KOPT-K1 (cell line): ENCODE results near the gene DGKD.

ENCODE experiments used
- H3K27ac ChIP-seq: fragments of 200-600 bp; sonication (generic); 2 replicates; pipeline ENCODE4 v1.5.1; 2016; ENCODE audit warnings: antibody characterized with exemption, mild to moderate bottlenecking, low read depth, low read length; ENCODE audit not compliant: poor library complexity, severe bottlenecking
- H3K36me3 ChIP-seq: fragments of 200-600 bp; sonication (generic); 2 replicates; pipeline ENCODE4 v1.5.1; 2017; ENCODE audit warnings: antibody characterized with exemption, mild to moderate bottlenecking, low read length, moderate library complexity; ENCODE audit not compliant: insufficient read depth
- H3K9me3 ChIP-seq: fragments of 200-600 bp; sonication (generic); 2 replicates; pipeline ENCODE4 v1.5.1; 2017; ENCODE audit warnings: antibody characterized with exemption, low read length, mild to moderate bottlenecking; ENCODE audit not compliant: insufficient read depth, poor library complexity, severe bottlenecking

Gene DGKD, protein sequence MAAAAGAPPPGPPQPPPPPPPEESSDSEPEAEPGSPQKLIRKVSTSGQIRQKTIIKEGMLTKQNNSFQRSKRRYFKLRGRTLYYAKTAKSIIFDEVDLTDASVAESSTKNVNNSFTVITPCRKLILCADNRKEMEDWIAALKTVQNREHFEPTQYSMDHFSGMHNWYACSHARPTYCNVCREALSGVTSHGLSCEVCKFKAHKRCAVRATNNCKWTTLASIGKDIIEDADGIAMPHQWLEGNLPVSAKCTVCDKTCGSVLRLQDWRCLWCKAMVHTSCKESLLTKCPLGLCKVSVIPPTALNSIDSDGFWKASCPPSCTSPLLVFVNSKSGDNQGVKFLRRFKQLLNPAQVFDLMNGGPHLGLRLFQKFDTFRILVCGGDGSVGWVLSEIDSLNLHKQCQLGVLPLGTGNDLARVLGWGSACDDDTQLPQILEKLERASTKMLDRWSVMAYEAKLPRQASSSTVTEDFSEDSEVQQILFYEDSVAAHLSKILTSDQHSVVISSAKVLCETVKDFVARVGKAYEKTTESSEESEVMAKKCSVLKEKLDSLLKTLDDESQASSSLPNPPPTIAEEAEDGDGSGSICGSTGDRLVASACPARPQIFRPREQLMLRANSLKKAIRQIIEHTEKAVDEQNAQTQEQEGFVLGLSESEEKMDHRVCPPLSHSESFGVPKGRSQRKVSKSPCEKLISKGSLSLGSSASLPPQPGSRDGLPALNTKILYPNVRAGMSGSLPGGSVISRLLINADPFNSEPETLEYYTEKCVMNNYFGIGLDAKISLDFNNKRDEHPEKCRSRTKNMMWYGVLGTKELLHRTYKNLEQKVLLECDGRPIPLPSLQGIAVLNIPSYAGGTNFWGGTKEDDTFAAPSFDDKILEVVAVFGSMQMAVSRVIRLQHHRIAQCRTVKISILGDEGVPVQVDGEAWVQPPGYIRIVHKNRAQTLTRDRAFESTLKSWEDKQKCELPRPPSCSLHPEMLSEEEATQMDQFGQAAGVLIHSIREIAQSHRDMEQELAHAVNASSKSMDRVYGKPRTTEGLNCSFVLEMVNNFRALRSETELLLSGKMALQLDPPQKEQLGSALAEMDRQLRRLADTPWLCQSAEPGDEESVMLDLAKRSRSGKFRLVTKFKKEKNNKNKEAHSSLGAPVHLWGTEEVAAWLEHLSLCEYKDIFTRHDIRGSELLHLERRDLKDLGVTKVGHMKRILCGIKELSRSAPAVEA

DNA sequence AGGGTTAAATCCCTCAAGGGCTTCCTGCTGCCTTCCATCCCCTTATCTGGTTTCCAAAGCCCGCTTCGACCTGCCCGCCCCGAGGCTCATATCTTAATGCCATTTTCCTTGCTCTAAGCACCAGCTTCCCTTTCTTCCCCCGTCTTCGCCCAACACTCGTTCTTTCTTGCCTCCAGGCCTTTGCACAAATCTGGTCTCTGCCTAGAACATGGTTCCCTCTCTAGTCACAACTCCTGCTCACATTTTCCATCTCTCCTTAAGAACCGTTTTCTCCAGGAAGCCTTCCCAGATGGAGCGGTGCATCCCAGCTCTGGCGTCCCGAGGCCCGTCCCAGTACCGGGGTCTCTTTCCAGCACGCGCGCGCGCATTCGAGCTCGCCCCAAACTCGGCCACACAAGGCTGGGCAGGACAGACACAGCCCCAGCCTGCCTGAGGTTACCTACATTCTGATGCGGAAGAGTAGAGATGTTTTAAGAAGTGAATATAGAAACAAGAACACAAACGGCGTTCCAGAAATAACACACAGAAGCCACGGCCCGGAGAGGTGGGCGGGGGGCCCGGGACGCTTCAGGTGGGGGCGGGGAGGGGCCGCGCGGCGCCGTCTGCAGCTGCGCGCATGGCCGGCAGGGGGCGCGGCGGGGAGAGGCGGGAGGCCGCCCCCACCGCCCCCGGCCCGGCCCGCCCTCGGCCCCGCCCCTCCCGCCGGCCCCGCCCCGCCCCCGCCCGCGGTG is at the start of gene DGKD:
TSS of gene DGKD (plus strand) at position 726 of the 731 bp plus-strand sequence. CDS start 25 bp downstream, outside the sequence.
- Histone ChIP-seq H3K36me3 (0 out of 2 replicates have a peak, but pooled peaks cover 21% of the 10 kb centered on the region), H3K9me3 (no peaks in the 10 kb centered on the region), H3K27ac (peak within 1 kb of the TSS; percentile 68)

DNA sequence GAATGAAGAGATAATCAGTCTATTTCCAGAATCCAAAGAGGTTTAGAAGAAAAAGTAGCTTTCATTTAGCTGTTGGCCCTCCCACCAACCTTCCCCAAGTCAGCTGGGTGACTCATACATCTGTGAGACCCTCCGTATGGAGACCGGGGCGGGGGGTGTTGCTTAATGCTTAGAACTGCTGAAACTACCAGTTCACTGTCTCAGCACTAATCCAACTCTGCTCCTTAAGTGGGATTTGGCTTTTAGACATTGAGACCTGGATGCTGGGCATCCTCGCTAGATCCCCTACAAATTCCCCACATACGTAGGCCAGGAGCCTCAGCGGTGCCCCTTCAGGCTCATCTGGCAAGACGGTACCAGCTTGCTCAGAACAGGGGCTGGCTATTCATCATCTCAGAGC is 46.7 kb upstream of the DGKD start, which contains the start of gene SAG:
TSS of gene SAG (plus strand) at position 252 of the 400 bp plus-strand sequence. CDS start 1,374 bp downstream, outside the sequence.
- Histone ChIP-seq H3K9me3 (no peaks in the 10 kb centered on the region), H3K27ac (no peak within 1 kb of the TSS), H3K36me3 (no peaks in the 10 kb centered on the region)

DNA sequence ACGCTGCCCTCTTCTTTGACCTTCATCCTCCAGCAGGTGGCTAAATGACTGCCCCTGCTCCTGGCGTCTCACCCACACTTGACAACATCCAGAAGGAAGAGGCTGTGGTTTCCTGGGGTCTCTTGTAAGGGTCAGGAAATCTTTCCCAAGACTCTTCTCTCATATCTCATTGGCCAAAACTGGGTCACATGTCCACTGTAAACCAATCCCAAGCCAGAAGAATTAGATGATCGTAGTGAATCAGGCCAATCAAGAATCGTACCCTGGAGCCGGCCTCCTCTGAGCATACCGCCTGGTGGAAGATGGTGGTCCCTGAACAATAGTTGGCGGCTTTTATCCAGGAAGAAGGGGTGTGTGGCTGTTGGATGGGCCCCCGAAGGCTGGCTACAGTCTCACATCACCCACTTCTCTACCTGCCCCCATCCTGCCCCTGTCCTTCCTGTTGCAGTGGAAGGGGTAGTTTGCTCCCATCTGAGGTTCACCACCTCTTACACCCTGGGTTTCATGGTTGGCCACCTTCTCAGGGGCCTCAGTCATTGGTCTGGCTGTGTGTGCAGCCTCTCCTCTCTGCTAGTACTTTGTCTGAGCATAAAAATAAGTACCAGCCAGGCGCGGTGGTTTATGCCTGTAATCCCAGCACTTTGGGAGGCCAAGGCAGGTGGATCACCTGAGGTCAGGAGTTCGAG is 42.9 kb upstream of the DGKD start:
- H3K36me3 ChIP-seq: no peaks in the 10 kb centered on the region
- no peaks in the 10 kb centered on the region for H3K9me3 ChIP-seq
- H3K27ac ChIP-seq: no peak overlapping the region

DNA sequence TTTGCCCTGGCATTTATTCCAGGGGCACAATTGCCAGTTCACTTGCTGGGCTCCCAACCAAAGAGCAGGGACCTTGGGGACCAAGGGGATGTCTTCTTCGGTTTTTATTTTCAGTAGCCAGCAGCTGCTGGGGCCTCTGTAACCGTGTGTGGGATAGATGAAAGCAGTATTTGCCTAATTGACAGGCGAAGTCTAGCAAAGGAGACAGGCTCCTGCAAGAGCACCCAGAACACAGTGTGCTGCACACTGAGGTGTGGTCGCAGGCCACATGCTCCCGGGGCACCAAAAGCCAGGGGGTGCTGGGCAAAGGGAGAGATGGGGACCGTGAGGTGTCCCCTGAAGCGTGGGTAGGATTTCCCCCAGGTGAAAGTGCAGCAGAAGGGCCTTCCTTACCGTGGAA is 41.4 kb upstream of the DGKD start:
- no peaks in the 10 kb centered on the region for H3K9me3 ChIP-seq
- H3K36me3 ChIP-seq: no peaks in the 10 kb centered on the region
- H3K27ac ChIP-seq: no peak overlapping the region

DNA sequence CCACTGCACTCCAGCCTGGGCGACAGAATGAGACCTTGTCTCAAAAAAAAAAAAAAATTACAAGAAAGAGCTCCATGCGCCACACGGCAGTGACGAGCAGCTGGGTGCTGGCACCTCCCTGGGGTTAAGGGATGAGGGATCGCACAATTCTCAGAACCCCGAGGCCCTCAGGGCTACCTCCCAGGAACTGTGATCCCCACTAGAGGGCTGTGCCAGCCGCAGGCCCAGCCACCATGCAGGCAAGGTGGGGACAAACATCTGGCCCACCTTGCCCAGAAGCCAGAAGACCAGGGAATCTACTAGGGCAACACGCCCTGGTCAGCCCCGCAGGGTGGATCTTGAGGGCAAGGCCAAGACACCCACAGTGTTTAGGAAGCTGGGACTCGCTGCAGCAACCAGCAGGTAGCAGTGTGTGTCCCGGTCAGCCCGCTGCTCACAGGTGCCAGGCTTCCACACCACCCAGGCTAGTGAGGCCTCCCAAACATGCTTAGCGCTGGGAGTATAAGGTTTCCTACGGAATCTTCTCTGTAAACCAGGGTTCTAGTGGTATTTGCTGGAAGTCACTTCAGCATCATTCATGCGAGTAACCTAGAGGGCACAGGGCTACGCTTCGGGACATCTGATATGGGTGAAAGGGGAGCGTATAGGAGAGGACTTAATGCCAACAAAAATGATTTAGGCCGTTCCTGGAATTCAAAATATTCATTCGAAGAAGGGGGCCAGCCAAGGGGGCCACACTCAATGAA is 39.9 kb upstream of the DGKD start:
- H3K9me3 ChIP-seq: no peaks in the 10 kb centered on the region
- H3K27ac ChIP-seq: no peak overlapping the region
- H3K36me3 ChIP-seq: no peaks in the 10 kb centered on the region

DNA sequence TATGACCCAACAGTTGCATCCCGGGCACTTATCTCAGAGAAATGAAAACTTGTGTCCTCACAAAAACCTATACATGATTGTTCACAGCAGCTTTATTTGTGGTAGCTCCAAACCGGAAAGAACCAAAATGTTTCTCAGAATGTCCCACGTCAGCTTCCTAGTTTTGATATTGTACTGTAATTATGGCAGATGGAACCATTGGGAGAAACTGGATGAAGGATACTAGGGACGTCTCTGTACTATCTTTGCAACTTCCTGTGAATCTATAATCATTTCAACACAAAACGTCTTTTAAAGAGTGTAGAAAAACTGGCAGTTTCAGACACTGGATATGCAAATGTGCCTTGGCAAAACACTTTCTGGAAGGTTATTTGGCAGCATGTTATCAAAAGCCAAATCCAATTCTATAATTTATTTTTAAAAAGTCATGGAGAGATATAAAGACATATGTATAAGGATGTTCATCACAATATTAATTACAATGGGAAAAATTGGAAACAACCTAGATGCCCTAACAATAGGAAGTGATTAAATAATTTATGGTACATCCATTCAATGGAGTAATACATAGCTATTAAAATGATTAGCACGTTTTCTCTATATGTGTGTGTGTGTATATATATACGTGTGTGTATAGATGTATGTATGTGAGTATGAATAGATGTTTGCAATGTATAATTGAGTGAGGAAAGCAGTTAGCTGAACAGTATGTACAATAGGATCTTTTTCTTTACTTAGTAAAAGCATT is 36.9 kb upstream of the DGKD start:
- Histone ChIP-seq H3K36me3 (no peaks in the 10 kb centered on the region), H3K27ac (no peak overlapping the region), H3K9me3 (no peaks in the 10 kb centered on the region)

DNA sequence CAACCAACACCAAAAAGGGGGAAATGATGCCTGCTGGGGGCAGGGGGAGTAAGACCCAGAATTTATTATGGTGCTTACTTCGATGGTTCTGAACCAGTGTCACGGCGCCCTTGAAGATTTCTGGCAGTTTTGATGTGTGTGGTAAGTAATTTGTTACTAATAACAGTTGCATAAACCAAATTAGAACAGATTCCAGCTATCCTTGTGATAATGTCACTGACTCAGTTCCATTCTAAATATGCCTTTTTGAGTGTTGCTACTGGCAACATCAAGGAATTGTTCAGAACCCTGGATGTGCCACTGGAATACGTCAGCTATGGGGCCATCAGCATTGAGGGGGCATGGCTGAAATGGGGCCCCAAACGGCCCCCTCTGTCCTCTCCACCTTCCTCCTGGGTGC is 35.0 kb upstream of the DGKD start:
- H3K36me3 ChIP-seq: no peaks in the 10 kb centered on the region
- no peaks in the 10 kb centered on the region for H3K9me3 ChIP-seq
- no peak overlapping the region for H3K27ac ChIP-seq

DNA sequence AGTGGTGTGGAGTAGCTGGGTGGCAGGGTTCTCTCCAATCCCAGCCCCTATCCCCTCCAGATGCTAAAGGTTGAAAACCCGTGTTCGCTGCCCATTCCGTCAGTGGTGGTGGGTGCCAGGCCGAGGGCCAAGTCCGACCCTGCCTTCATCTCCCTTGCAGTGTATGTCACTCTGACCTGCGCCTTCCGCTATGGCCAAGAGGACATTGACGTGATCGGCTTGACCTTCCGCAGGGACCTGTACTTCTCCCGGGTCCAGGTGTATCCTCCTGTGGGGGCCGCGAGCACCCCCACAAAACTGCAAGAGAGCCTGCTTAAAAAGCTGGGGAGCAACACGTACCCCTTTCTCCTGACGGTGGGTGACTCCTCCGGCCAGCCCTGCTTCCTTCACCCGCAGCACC is 33.8 kb upstream of the DGKD start:
- Histone ChIP-seq H3K36me3 (no peaks in the 10 kb centered on the region), H3K9me3 (no peaks in the 10 kb centered on the region), H3K27ac (no peak overlapping the region)

DNA sequence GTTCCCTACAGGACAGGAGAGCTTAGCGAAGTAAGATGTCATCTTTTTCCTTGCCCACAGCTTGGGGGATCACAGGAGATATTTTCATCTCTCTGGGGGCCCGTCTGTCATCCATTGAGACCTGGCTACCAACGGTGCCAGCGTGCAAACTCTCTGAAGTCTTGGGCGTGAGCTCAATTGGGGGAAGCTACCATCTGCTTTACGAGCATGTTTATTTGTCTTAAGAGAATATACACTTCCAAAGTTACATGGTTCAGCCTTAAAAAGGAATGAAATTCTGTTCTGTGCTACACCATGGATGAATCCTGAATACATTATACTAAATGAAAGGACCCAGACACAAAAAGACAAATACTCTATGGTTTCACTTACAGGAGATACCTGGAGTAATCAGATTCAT is 33.1 kb upstream of the DGKD start:
- no peaks in the 10 kb centered on the region for H3K9me3 ChIP-seq
- H3K36me3 ChIP-seq: no peaks in the 10 kb centered on the region
- no peak overlapping the region for H3K27ac ChIP-seq

DNA sequence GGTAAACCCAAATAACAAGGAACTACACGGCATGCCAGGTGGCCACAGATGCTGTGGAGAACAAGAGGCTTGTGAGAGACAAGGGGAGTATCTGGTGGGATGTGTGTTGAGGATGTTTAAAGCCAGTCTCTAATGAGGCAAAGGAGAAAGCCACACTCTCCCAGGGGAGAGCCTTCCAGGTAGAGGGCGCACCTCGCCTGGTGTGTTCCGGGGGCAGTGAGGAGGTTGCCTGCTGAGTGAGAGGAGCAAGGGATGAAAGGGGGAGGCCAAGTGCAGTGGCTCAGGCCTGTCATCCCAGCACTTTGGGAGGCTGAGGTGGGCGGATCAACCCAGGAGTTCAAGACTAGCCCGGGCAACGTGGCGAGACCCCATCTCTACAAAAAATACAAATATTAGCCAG is 30.4 kb upstream of the DGKD start:
- Histone ChIP-seq H3K27ac (no peak overlapping the region), H3K9me3 (no peaks in the 10 kb centered on the region), H3K36me3 (no peaks in the 10 kb centered on the region)

DNA sequence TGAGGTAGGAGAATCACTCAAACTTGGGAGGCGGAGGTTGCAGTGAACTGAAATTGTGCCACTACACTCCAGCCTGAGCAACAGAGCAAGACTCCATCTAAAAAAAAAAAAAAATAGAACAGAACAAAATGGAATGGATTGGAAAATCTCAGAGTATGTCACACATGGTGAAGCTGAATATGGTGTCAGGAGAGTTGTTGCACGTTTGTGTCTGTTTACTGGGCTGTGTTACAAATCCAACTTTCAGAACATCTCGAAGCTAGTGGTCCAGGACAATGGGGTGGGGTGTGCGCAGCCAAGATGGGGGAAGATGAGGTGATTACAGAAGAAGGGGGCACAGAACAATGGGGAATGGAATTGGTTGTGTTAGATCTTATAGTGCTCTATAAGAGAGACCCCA is 29.0 kb upstream of the DGKD start:
- H3K9me3 ChIP-seq: no peaks in the 10 kb centered on the region
- no peaks in the 10 kb centered on the region for H3K36me3 ChIP-seq
- H3K27ac ChIP-seq: no peak overlapping the region

DNA sequence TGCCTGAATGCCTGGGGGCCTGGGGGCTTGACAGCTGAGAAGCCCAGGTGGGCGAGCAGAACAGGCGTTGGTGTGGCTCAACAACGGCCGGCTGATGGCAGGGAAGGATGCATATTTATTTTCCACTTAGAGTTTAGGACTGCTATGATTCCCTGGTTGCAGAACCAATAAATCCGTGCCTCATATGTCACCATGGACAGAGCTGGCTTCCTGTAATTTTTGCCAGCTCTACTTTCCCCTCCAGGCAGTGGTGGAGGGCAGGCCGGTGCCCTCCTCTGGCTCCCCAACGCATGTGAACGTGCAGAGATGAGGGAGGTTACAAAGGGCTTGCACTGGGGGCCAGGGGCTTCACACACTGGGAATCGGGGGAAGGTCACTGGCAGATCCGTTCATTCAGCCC is 28.5 kb upstream of the DGKD start:
- Histone ChIP-seq H3K9me3 (no peaks in the 10 kb centered on the region), H3K36me3 (no peaks in the 10 kb centered on the region), H3K27ac (no peak overlapping the region)

DNA sequence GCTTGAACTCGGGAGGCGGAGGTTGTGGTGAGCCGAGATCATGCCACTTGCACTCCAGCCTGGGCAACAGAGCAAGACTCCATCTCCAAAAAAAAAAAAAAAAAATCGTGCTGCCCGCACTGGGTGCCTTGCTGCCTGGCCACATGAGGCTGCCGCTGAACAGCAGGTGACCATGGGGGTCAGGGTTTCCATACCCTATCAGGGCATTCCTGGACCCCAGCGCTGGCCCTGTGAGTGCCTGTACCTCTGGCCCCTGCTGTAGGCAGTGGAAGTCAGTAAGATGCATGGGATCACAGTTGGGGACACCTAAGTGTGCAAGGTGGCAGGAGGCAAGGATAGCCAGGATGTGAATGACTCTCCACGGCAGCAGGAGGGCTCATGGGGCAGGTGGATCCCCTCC is 27.8 kb upstream of the DGKD start:
- Histone ChIP-seq H3K9me3 (no peaks in the 10 kb centered on the region), H3K27ac (no peak overlapping the region), H3K36me3 (no peaks in the 10 kb centered on the region)
